SK-N-SH treated with all-trans-retinoic acid at 6 μM for 48 hours (cell line): ENCODE data around the gene KIF13A.

Source experiments
- ARNTL ChIP-seq: fragments of 450-650 bp; formaldehyde crosslinking; IDR thresholded peaks from 2 replicates; pipeline ENCODE4 v1.5.0; 2020; ENCODE audit warnings: low read depth, mild to moderate bottlenecking, moderate library complexity, borderline replicate concordance
- BACH2 ChIP-seq: fragments of 250-450 bp; sonication (Bioruptor Pico); IDR thresholded peaks from 2 replicates; pipeline ENCODE4 v1.9.0; 2021; ENCODE audit warnings: mild to moderate bottlenecking, borderline replicate concordance
- CSDC2 ChIP-seq: fragments of 250-450 bp; sonication (Bioruptor Pico); IDR thresholded peaks from 2 replicates; pipeline ENCODE4 v1.5.0; 2020; ENCODE audit warnings: mild to moderate bottlenecking, moderate library complexity
- ESRRG ChIP-seq: fragments of 250-450 bp; sonication (Bioruptor Pico); IDR thresholded peaks from 2 replicates; pipeline ENCODE4 v1.6.1; 2021; ENCODE audit warnings: mild to moderate bottlenecking
- OSR1 ChIP-seq: fragments of 250-450 bp; sonication (Bioruptor Pico); IDR thresholded peaks from 2 replicates; pipeline ENCODE4 v1.8.0; 2022; ENCODE audit warnings: moderate library complexity, mild to moderate bottlenecking, inconsistent platforms
- PPARA ChIP-seq: fragments of 250-450 bp; sonication (Bioruptor Pico); IDR thresholded peaks from 2 replicates; pipeline ENCODE4 v1.5.0; 2020; ENCODE audit warnings: mild to moderate bottlenecking, borderline replicate concordance
- RARB ChIP-seq: fragments of 250-450 bp; sonication (Bioruptor Pico); IDR thresholded peaks from 2 replicates; pipeline ENCODE4 v1.8.0; 2021; ENCODE audit warnings: mild to moderate bottlenecking, moderate library complexity
- SNAI2 ChIP-seq: fragments of 250-450 bp; sonication (Bioruptor Pico); IDR thresholded peaks from 2 replicates; pipeline ENCODE4 v1.5.0; 2020; ENCODE audit warnings: mild to moderate bottlenecking, moderate library complexity
- ZFP3 ChIP-seq: fragments of 250-450 bp; sonication (Bioruptor Pico); IDR thresholded peaks from 2 replicates; pipeline ENCODE4 v1.5.0; 2020; ENCODE audit warnings: mild to moderate bottlenecking, moderate library complexity
- ZFP30 ChIP-seq: fragments of 450-650 bp; formaldehyde crosslinking; IDR thresholded peaks from 2 replicates; pipeline ENCODE4 v1.5.0; 2022; ENCODE audit warnings: mild to moderate bottlenecking, moderate library complexity
- ZNF70 ChIP-seq: fragments of 450-650 bp; formaldehyde crosslinking; IDR thresholded peaks from 2 replicates; pipeline ENCODE4 v1.5.0; 2020; ENCODE audit warnings: mild to moderate bottlenecking, moderate library complexity
- TF ChIP-seq, protein P1 (sequence below): fragments of 250-450 bp; sonication (Bioruptor Pico); IDR thresholded peaks from 2 replicates; pipeline ENCODE4 v1.5.1; 2021; ENCODE audit warnings: mild to moderate bottlenecking, moderate library complexity
- TF ChIP-seq, protein P2 (sequence below): fragments of 250-450 bp; sonication (Bioruptor Pico); IDR thresholded peaks from 2 replicates; pipeline ENCODE4 v1.8.0; 2020; ENCODE audit warnings: mild to moderate bottlenecking, moderate library complexity, borderline replicate concordance
- TF ChIP-seq, protein P3 (sequence below): fragments of 250-450 bp; sonication (Bioruptor Pico); IDR thresholded peaks from 2 replicates; pipeline ENCODE4 v1.5.1; 2020; ENCODE audit warnings: low read depth, mild to moderate bottlenecking, moderate library complexity

DNA sequence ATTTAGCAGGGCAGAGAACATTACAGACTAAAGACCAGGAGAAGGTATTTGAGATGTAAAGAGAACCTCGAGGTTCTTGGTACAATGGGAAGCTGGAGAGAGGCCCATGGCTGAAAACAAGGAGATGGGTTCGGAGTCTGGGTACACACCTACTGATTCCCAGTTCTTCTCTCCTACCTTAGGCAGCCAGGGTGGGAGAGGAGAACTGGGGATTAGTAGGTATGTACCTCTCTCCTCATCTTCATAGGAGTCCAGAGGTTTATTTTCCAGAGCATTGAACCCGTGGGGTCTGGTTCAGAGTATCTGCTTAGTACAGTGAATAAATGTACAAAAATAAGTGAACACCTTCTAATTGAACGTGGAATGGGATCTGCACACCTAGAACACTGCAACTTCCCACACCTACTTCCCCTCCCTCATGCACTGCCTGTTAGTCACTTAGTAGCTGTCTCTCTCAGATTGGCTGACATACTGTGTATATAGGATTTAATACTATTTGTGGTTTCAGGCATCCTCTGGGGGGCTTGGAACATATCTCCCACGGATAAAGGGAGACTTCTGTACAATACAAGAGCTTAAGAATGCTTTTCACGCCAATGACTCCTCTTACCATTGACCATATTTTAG lies 257.2 kb downstream of the KIF13A start:
- TF ChIP-seq ZFP3 (no peak), ESRRG (no peak), CSDC2 (CRISPR knock-in tag) (no peak), BACH2 (CRISPR knock-in tag) (no peak), SNAI2 (CRISPR knock-in tag) (no peak), PPARA (CRISPR knock-in tag) (no peak), OSR1 (CRISPR knock-in tag) (no peak), ZFP30 (CRISPR knock-in tag) (no peak), ARNTL (no peak), ZNF70 (CRISPR knock-in tag) (no peak), RARB (no peak)
- TF ChIP-seq, protein P1, sequence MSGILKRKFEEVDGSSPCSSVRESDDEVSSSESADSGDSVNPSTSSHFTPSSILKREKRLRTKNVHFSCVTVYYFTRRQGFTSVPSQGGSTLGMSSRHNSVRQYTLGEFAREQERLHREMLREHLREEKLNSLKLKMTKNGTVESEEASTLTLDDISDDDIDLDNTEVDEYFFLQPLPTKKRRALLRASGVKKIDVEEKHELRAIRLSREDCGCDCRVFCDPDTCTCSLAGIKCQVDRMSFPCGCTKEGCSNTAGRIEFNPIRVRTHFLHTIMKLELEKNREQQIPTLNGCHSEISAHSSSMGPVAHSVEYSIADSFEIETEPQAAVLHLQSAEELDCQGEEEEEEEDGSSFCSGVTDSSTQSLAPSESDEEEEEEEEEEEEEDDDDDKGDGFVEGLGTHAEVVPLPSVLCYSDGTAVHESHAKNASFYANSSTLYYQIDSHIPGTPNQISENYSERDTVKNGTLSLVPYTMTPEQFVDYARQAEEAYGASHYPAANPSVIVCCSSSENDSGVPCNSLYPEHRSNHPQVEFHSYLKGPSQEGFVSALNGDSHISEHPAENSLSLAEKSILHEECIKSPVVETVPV (CRISPR knock-in tag) = no peak
- TF ChIP-seq, protein P2, sequence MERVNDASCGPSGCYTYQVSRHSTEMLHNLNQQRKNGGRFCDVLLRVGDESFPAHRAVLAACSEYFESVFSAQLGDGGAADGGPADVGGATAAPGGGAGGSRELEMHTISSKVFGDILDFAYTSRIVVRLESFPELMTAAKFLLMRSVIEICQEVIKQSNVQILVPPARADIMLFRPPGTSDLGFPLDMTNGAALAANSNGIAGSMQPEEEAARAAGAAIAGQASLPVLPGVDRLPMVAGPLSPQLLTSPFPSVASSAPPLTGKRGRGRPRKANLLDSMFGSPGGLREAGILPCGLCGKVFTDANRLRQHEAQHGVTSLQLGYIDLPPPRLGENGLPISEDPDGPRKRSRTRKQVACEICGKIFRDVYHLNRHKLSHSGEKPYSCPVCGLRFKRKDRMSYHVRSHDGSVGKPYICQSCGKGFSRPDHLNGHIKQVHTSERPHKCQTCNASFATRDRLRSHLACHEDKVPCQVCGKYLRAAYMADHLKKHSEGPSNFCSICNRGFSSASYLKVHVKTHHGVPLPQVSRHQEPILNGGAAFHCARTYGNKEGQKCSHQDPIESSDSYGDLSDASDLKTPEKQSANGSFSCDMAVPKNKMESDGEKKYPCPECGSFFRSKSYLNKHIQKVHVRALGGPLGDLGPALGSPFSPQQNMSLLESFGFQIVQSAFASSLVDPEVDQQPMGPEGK (CRISPR knock-in tag) = no peak
- TF ChIP-seq, protein P3, sequence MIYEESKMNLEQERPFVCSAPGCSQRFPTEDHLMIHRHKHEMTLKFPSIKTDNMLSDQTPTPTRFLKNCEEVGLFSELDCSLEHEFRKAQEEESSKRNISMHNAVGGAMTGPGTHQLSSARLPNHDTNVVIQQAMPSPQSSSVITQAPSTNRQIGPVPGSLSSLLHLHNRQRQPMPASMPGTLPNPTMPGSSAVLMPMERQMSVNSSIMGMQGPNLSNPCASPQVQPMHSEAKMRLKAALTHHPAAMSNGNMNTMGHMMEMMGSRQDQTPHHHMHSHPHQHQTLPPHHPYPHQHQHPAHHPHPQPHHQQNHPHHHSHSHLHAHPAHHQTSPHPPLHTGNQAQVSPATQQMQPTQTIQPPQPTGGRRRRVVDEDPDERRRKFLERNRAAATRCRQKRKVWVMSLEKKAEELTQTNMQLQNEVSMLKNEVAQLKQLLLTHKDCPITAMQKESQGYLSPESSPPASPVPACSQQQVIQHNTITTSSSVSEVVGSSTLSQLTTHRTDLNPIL (CRISPR knock-in tag) = no peak
